Measurements from ENCODE around the gene PHOSPHO1.
"Not testable (repeated sequence)": the region's sequence is repeated elsewhere in the genome, so short reads cannot be mapped to it uniquely, and the experiment has no call there.

The PHOSPHO1 gene

GRCh38 chr17:49266233-49266632, 35.6 kb upstream of the PHOSPHO1 start (continued):
- TF ChIP-seq MYNN (tag by site-specific recombination; IDR thresholded peaks at IDR 0.05; ENCODE audit: borderline replicate concordance) (no peak), REST (tag by site-specific recombination; IDR thresholded peaks at IDR 0.05) (no peak), ZNF394 (tag by site-specific recombination; IDR thresholded peaks at IDR 0.05; ENCODE audit: borderline replicate concordance) (no peak), MZF1 (tag by site-specific recombination; IDR thresholded peaks at IDR 0.05; ENCODE audit: borderline replicate concordance) (no peak), ZNF624 (tag by site-specific recombination; IDR thresholded peaks at IDR 0.05) (no peak)

DNA sequence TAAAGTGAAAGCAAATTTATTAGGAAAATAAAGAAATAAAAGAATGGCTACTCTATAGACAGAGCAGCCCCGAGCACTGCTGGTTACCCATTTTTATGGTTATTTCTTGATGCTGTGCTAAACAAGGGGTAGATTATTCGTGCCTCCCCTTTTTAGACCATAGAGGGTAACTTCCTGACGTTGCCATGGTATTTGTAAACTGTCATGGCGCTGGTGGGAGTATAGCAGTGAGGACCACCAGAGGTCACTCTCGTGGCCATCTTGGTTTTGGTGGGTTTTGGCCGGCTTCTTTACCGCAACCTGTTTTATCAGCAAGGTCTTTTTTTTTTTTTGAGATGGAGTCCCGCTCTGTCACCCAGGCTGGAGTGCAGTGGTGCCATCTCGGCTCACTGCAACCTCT, 31.0 kb upstream of the PHOSPHO1 start:
- 0 out of 2 replicates have a peak, but pooled peaks have one; percentile 8 for TF ChIP-seq CTCF (tag by site-specific recombination; IDR thresholded peaks at IDR 0.05)
- ChIA-PET POLR2A (interaction anchor here (1.7 kb wide), 1 partner anchor 70 kb away, joined by 5 read pairs; no protein-coding TSS in a partner anchor), CTCF (interaction anchor here (1.2 to 1.5 kb wide), 2 partner anchors 14 to 34 kb away, joined by 3 to 7 read pairs; no protein-coding TSS in a partner anchor)
- H3K36me3 ChIP-seq (ENCODE audit: control insufficient read depth in 2 of 2, insufficient read depth in 1 of 2, low read length in 2 of 2); H3K4me3 ChIP-seq (ENCODE audit: low read depth, low read length); H3K4me1 ChIP-seq (ENCODE audit: control insufficient read depth, insufficient read depth, low read length); H3K9me3 ChIP-seq (ENCODE audit: control insufficient read depth, insufficient read depth, low read depth, low read length); H3K27ac ChIP-seq (ENCODE audit: extremely low read depth, low read depth, low read length): not testable (repeated sequence)

DNA sequence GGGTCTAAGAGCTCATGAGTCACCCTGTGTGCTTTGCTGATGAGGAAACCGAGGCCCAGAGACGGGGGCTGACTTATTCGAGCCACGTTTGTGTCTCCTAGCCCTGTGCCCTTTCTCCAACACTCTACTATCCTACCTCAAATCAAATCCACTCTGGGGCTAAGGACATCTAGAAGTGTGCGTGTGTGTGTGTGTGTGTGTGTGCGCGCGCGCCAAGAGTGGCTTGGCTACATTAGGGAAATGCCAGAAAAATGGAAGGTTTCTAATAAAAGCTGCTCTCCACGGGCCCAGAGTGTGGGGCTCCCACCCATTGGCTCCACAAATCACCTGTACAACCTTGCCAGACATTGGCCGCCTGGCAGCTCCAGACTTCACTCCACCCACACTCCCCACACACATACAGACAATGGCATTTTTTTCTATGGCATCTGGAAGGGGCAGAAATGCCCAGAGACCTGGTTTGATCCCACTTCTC, 30.3 kb upstream of the PHOSPHO1 start:
- Histone ChIP-seq H3K9me3 (ENCODE audit: control insufficient read depth, insufficient read depth, low read depth, low read length) (no peaks in the 10 kb centered on the region), H3K36me3 (ENCODE audit: control insufficient read depth in 2 of 2, insufficient read depth in 1 of 2, low read length in 2 of 2) (no peaks in the 10 kb centered on the region), H3K27ac (ENCODE audit: extremely low read depth, low read depth, low read length) (peak overlapping the region; percentile 63; the same call in 1 of the 2 replicates), H3K4me1 (ENCODE audit: control insufficient read depth, insufficient read depth, low read length) (peaks cover 4% of the 10 kb centered on the region; the same call in 1 of the 2 replicates), H3K4me3 (ENCODE audit: low read depth, low read length) (peak overlapping the region; percentile 44)
- ChIA-PET CTCF (interaction anchor here (0.6 to 1.5 kb wide), 5 partner anchors 13 to 70 kb away, joined by 3 to 7 read pairs (median 4); no protein-coding TSS in a partner anchor), POLR2A (interaction anchor here (1.0 to 1.7 kb wide), 3 partner anchors 31 to 160 kb away, joined by 3 to 5 read pairs (median 4); partner anchors contain the start of gene PHOSPHO1)
- TF ChIP-seq, protein P1, sequence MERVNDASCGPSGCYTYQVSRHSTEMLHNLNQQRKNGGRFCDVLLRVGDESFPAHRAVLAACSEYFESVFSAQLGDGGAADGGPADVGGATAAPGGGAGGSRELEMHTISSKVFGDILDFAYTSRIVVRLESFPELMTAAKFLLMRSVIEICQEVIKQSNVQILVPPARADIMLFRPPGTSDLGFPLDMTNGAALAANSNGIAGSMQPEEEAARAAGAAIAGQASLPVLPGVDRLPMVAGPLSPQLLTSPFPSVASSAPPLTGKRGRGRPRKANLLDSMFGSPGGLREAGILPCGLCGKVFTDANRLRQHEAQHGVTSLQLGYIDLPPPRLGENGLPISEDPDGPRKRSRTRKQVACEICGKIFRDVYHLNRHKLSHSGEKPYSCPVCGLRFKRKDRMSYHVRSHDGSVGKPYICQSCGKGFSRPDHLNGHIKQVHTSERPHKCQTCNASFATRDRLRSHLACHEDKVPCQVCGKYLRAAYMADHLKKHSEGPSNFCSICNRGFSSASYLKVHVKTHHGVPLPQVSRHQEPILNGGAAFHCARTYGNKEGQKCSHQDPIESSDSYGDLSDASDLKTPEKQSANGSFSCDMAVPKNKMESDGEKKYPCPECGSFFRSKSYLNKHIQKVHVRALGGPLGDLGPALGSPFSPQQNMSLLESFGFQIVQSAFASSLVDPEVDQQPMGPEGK (tag by site-specific recombination; IDR thresholded peaks at IDR 0.05): peak; percentile 58; the same call in 1 of the 2 replicates
- TF ChIP-seq SP3 (tag by site-specific recombination; IDR thresholded peaks at IDR 0.05) (no peak), ZFP41 (tag by site-specific recombination; IDR thresholded peaks at IDR 0.05; ENCODE audit: borderline replicate concordance) (no peak), ZNF335 (tag by site-specific recombination; conservative IDR thresholded peaks at IDR 0.05) (peak; percentile 85), ZNF2 (tag by site-specific recombination; IDR thresholded peaks at IDR 0.05) (peak; percentile 78), ZBTB48 (tag by site-specific recombination; IDR thresholded peaks at IDR 0.05) (0 out of 2 replicates have a peak, but pooled peaks have one; percentile 8), ZNF280D (tag by site-specific recombination; IDR thresholded peaks at IDR 0.05) (0 out of 2 replicates have a peak, but pooled peaks have one; percentile 42), ZNF175 (tag by site-specific recombination; IDR thresholded peaks at IDR 0.05) (no peak), ZNF518A (tag by site-specific recombination; conservative IDR thresholded peaks at IDR 0.05; ENCODE audit: low read depth) (peak; percentile 3; the same call in 1 of the 2 replicates)

Data from HEK293 (cell line).